CD4-positive, CD25-positive, alpha-beta regulatory T cell (primary cell): Measurements from ENCODE around the gene P3H3. TPM values are rescaled to one million over a fixed set of nuclear protein-coding genes. Genes with fewer than 3 reads are reported as not detected.

ENCODE experiments used
- ATAC-seq, 2 donors: fragments of 150-1000 bp; cut with Tn5 transposase; one replicate each; pipeline ENCODE4 v1.10.0; 2021; ENCODE audit warnings: low read depth in 2 of 2, moderate number of reproducible peaks in 2 of 2, moderate library complexity in 1 of 2
- DNase-seq, 3 donors: peaks; one replicate each; pipeline versions ENCODE4 v3.0.0 to v3.0.0-alpha.2; 2012 to 2022; ENCODE audit warnings: mixed read lengths in 1 of 3
- H3K27ac ChIP-seq: one replicate; pipeline ENCODE4 v1.7.0; 2013; ENCODE audit warnings: mild to moderate bottlenecking, low read length; ENCODE audit not compliant: insufficient read depth, poor library complexity, severe bottlenecking
- H3K27me3 ChIP-seq: one replicate; pipeline ENCODE4 v1.7.0; 2013; ENCODE audit warnings: low read length; ENCODE audit not compliant: control insufficient read depth, insufficient read depth
- H3K36me3 ChIP-seq: one replicate; pipeline ENCODE4 v1.7.0; 2013; ENCODE audit warnings: mild to moderate bottlenecking, low read length, moderate library complexity; ENCODE audit not compliant: control insufficient read depth, insufficient read depth
- H3K4me1 ChIP-seq: 2 replicates; pipeline ENCODE4 v1.7.0; 2013; ENCODE audit warnings: mild to moderate bottlenecking, low read length; ENCODE audit not compliant: insufficient read depth, control insufficient read depth, poor library complexity, severe bottlenecking
- H3K4me3 ChIP-seq: one replicate; pipeline ENCODE4 v1.7.0; 2013; ENCODE audit warnings: low read depth, mild to moderate bottlenecking, low read length, moderate library complexity
- H3K9me3 ChIP-seq, 2 experiments: 1 replicate in 1 of 2; 2 replicates in 1 of 2; pipeline ENCODE4 v1.7.0; 2013; ENCODE audit warnings: low read length in 2 of 2, mild to moderate bottlenecking in 1 of 2, moderate library complexity in 1 of 2; ENCODE audit not compliant: control insufficient read depth in 2 of 2
- H3K27ac Mint-ChIP-seq, 3 donors: one replicate each; pipeline ENCODE4 v1.8.0; 2020 to 2022; ENCODE audit warnings: mild to moderate bottlenecking in 3 of 3, mixed read lengths in 3 of 3, moderate library complexity in 2 of 3
- H3K27me3 Mint-ChIP-seq: one replicate; pipeline ENCODE4 v1.8.0; 2022; ENCODE audit warnings: mild to moderate bottlenecking, mixed read lengths
- H3K36me3 Mint-ChIP-seq: one replicate; pipeline ENCODE4 v1.8.0; 2020; ENCODE audit warnings: mixed read lengths
- H3K4me1 Mint-ChIP-seq, 4 donors: one replicate each; pipeline ENCODE4 v1.8.0; 2020 to 2022; ENCODE audit warnings: mixed read lengths in 4 of 4, mild to moderate bottlenecking in 1 of 4
- H3K4me3 Mint-ChIP-seq, 4 donors: one replicate each; pipeline ENCODE4 v1.8.0; 2020 to 2022; ENCODE audit warnings: mild to moderate bottlenecking in 4 of 4, mixed read lengths in 4 of 4, moderate library complexity in 3 of 4
- H3K9me3 Mint-ChIP-seq, 7 donors: one replicate each; pipeline ENCODE4 v1.8.0; 2020 to 2022; ENCODE audit warnings: mixed read lengths in 7 of 7, mild to moderate bottlenecking in 3 of 7, moderate library complexity in 2 of 7
- polyA plus RNA-seq, 4 donors: library from polyadenylated mRNA; unstranded; fragments of 300-500 nt; fragmentation: Illumina TruSeq; gene quantifications; one replicate each; pipeline ENCODE4 v1.2.3, GENCODE V29; 2021
- total RNA-seq: library from RNA; stranded (reverse); gene quantifications from one replicate; pipeline ENCODE4 v1.2.3, GENCODE V29; 2022

The P3H3 gene
- total and polyA plus RNA-seq, 5 donors from 2014 or later: 0.64 to 1.4 (median 1.1) TPM; not detected in 1

DNA sequence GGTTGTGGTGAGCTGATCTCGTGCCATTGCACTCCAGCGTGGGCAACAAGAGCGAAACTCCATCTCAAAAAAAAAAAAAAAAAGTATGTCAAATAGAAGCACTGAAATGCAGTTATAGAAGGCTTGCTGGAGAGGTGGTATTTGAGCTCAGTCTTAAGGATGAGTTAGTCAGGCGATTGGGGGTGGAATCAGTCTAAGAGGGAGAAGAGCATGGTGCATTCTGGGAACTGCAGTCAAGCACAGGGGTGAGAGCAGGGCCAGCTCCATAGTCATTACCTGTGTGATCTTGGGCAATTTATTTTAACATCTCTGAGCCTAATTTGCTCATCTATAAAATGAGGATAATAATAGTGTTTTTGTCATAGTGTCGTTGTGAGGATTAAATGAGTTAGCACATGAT, 6.7 kb downstream of the P3H3 start:
- Mint-ChIP-seq H3K4me1 (peaks cover 0 to 6% (median 2%) of the 10 kb centered on the region in 4 donors), H3K9me3 (no peaks in the 10 kb centered on the region), H3K36me3 (no peaks in the 10 kb centered on the region), H3K27me3 (peaks cover 29% of the 10 kb centered on the region), H3K4me3 (no peak overlapping the region), H3K27ac (no peak overlapping the region)
- H3K36me3 ChIP-seq: no peaks in the 10 kb centered on the region
- H3K4me3 ChIP-seq: no peak overlapping the region
- H3K27ac ChIP-seq: no peak overlapping the region
- ATAC-seq (no peak), DNase-seq (no peak)
- H3K9me3 ChIP-seq: no peaks in the 10 kb centered on the region
- H3K27me3 ChIP-seq: peaks cover 6% of the 10 kb centered on the region
- H3K4me1 ChIP-seq: peaks cover 3% of the 10 kb centered on the region

DNA sequence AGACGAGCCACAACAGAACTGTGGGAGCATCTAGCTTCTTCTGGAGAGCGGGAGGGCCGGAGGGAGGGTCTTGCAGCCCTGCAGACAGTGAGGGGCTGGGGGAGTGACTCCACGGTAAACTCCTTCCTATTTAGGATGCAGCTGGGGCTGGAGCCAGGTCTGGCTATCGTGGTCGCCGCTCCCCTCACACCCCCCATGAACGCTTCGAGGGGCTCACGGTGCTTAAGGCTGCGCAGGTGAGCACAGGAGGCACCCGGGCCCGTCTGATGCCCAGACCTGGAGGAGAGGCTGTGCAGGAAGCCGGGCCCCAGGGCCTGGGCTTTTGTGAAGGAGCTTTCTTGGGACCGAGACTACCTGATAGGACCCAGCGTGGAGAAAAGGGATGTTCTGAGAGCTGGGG, 8.6 kb downstream of the P3H3 start:
- H3K27me3 ChIP-seq: no peaks in the 10 kb centered on the region
- H3K4me3 ChIP-seq: no peak overlapping the region
- H3K4me1 Mint-ChIP-seq: peaks cover 0 to 5% (median 2%) of the 10 kb centered on the region in 4 donors
- DNase-seq (no peak), ATAC-seq (no peak)
- no peak overlapping the region for H3K27ac Mint-ChIP-seq
- peaks cover 3% of the 10 kb centered on the region for H3K4me1 ChIP-seq
- no peak overlapping the region for H3K4me3 Mint-ChIP-seq
- H3K9me3 ChIP-seq: no peaks in the 10 kb centered on the region
- H3K36me3 ChIP-seq: no peaks in the 10 kb centered on the region
- H3K36me3 Mint-ChIP-seq: no peaks in the 10 kb centered on the region
- H3K27ac ChIP-seq: no peak overlapping the region
- peaks cover 12% of the 10 kb centered on the region for H3K27me3 Mint-ChIP-seq
- no peaks in the 10 kb centered on the region for H3K9me3 Mint-ChIP-seq

DNA sequence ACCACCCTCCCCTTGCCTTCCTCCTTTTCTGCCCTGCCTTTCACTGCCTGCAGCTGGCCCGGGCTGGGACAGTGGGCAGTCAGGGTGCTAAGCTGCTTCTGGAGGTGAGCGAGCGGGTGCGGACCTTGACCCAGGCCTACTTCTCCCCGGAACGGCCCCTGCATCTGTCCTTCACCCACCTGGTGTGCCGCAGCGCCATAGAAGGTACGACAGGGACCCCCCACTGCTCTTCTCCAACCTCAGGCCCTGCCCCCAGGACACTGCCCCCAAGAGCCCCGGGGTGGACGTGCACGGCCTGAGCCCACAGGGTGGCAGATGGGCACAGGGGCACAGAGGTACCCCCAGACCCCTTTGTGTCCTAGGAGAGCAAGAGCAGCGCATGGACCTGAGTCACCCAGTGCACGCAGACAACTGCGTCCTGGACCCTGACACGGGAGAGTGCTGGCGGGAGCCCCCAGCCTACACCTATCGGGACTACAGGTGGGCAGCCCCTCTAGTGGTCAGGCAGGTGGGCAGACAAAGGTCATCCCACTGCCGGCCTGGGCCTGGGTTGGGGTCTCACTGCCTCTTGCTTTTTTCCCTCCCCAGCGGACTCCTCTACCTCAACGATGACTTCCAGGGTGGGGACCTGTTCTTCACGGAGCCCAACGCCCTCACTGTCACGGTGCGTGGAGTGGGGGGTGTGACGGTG, 9.3 kb downstream of the P3H3 start:
- peaks cover 6% of the 10 kb centered on the region for H3K27me3 Mint-ChIP-seq
- Histone ChIP-seq H3K4me1 (peaks cover 3% of the 10 kb centered on the region), H3K36me3 (no peaks in the 10 kb centered on the region), H3K4me3 (no peak overlapping the region), H3K9me3 (no peaks in the 10 kb centered on the region), H3K27ac (no peak overlapping the region), H3K27me3 (no peaks in the 10 kb centered on the region)
- H3K27ac Mint-ChIP-seq: peak overlapping the region in 1 of 3 donors; percentile 26
- no peaks in the 10 kb centered on the region for H3K36me3 Mint-ChIP-seq
- no peaks in the 10 kb centered on the region for H3K9me3 Mint-ChIP-seq
- H3K4me1 Mint-ChIP-seq: peaks cover 0 to 5% (median 2%) of the 10 kb centered on the region in 4 donors
- ATAC-seq (no peak), DNase-seq (no peak)
- no peak overlapping the region for H3K4me3 Mint-ChIP-seq

- Histone ChIP-seq H3K27ac (no peak overlapping the region), H3K4me3 (no peak overlapping the region), H3K27me3 (no peaks in the 10 kb centered on the region), H3K36me3 (no peaks in the 10 kb centered on the region), H3K9me3 (no peaks in the 10 kb centered on the region), H3K4me1 (peaks cover 3% of the 10 kb centered on the region)
- peaks cover 6% of the 10 kb centered on the region for H3K27me3 Mint-ChIP-seq
- H3K4me3 Mint-ChIP-seq: no peak overlapping the region
- H3K36me3 Mint-ChIP-seq: no peaks in the 10 kb centered on the region
- H3K27ac Mint-ChIP-seq: no peak overlapping the region
- ATAC-seq (no peak), DNase-seq (no peak)
- peaks cover 0 to 5% (median 2%) of the 10 kb centered on the region in 4 donors for H3K4me1 Mint-ChIP-seq
- no peaks in the 10 kb centered on the region for H3K9me3 Mint-ChIP-seq
Measured at GRCh38 chr12:6838854-6839253, 10.6 kb downstream of the P3H3 start.

- DNase-seq (no peak), ATAC-seq (no peak)
- H3K27me3 Mint-ChIP-seq: peaks cover 6% of the 10 kb centered on the region
- no peaks in the 10 kb centered on the region for H3K9me3 Mint-ChIP-seq
- no peak overlapping the region for H3K27ac Mint-ChIP-seq
- no peaks in the 10 kb centered on the region for H3K9me3 ChIP-seq
- H3K4me1 ChIP-seq: peaks cover 3% of the 10 kb centered on the region
- H3K4me3 ChIP-seq: no peak overlapping the region
- H3K36me3 ChIP-seq: no peaks in the 10 kb centered on the region
- H3K36me3 Mint-ChIP-seq: no peaks in the 10 kb centered on the region
- H3K27ac ChIP-seq: no peak overlapping the region
- no peak overlapping the region for H3K4me3 Mint-ChIP-seq
- H3K4me1 Mint-ChIP-seq: peaks cover 0 to 5% (median 2%) of the 10 kb centered on the region in 4 donors
- no peaks in the 10 kb centered on the region for H3K27me3 ChIP-seq
Measured at GRCh38 chr12:6839482-6840201, 11.4 kb downstream of the P3H3 start.

- peaks cover 6% of the 10 kb centered on the region for H3K27me3 Mint-ChIP-seq
- ATAC-seq: no peak
- no peak overlapping the region for H3K4me3 ChIP-seq
- H3K4me1 Mint-ChIP-seq: peaks cover 0 to 5% (median 2%) of the 10 kb centered on the region in 4 donors
- H3K36me3 ChIP-seq: no peaks in the 10 kb centered on the region
- no peak for DNase-seq
- H3K9me3 Mint-ChIP-seq: no peaks in the 10 kb centered on the region
- H3K27ac Mint-ChIP-seq: no peak overlapping the region
- no peak overlapping the region for H3K4me3 Mint-ChIP-seq
- peaks cover 3% of the 10 kb centered on the region for H3K4me1 ChIP-seq
- H3K9me3 ChIP-seq: no peaks in the 10 kb centered on the region
- H3K36me3 Mint-ChIP-seq: no peaks in the 10 kb centered on the region
- no peak overlapping the region for H3K27ac ChIP-seq
- no peaks in the 10 kb centered on the region for H3K27me3 ChIP-seq
Measured at GRCh38 chr12:6840330-6840729, 12.1 kb downstream of the P3H3 start.

DNA sequence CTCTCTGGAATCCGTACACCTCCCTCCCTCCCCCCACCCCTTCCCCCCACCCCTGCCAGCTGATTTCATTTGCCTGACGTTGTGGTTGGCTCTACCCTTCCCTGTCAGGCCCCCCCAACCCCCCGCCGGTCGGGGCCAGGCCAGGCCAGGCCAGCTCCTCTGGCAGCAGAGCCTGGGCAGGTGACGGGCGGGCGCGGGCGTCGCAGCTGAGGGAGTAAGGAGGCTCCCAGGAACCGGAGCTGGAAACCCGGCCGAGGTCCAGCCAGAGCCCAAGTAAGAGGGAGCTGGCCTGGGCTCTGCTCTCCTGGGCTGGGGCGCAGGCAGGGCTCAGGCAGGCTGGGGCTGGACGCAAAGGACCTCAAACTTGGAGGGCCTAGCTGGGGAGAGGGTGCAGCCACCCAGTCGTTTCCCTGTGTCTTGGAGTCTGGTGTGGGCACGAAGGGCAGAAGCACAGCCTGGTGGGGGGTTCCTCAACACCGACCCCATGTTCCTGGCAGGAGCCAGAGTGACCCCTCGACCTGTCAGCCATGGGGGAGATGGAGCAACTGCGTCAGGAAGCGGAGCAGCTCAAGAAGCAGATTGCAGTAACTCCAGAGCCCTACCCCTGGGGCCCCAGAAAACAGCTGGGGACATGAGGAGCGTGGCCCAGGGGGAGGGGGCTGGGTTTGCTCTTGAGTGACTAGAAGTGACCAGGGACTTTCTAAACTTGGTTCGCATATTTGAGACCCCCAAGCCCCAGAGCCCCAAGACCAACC, 12.7 kb downstream of the P3H3 start, which contains the start of gene GNB3:
TSS of gene GNB3 (plus strand) at position 165 of the 755 bp plus-strand sequence. CDS start at position 528, 363 bp downstream.
- H3K4me1 ChIP-seq: peaks cover under 1% of the 10 kb centered on the region
- H3K27me3 Mint-ChIP-seq: peaks cover under 1% of the 10 kb centered on the region
- no peak within 1 kb of the TSS for H3K27ac Mint-ChIP-seq
- H3K36me3 Mint-ChIP-seq: no peaks in the 10 kb centered on the region
- no peaks in the 10 kb centered on the region for H3K27me3 ChIP-seq
- H3K9me3 Mint-ChIP-seq: no peaks in the 10 kb centered on the region
- H3K4me3 Mint-ChIP-seq: no peak within 1 kb of the TSS
- no peaks in the 10 kb centered on the region for H3K36me3 ChIP-seq
- H3K4me3 ChIP-seq: no peak within 1 kb of the TSS
- ATAC-seq (no peak), DNase-seq (no peak)
- H3K4me1 Mint-ChIP-seq: no peaks in the 10 kb centered on the region
- H3K9me3 ChIP-seq: no peaks in the 10 kb centered on the region
- H3K27ac ChIP-seq: no peak within 1 kb of the TSS
